SK-N-SH treated with all-trans-retinoic acid at 6 μM for 48 hours (cell line): ENCODE data around the gene UGGT2.
A peak's percentile ranks its signal among the peaks of the same experiment; 100 is the strongest.

ENCODE experiments used
- ATAC-seq: fragments of 200-7000 bp; cut with Tn5 transposase; 3 replicates; pipeline ENCODE4 v1.9.1; 2020; ENCODE audit warnings: mild to moderate bottlenecking, moderate library complexity
- ARNTL ChIP-seq: fragments of 450-650 bp; formaldehyde crosslinking; IDR thresholded peaks from 2 replicates; pipeline ENCODE4 v1.5.0; 2020; ENCODE audit warnings: low read depth, mild to moderate bottlenecking, moderate library complexity, borderline replicate concordance
- BACH2 ChIP-seq: fragments of 250-450 bp; sonication (Bioruptor Pico); IDR thresholded peaks from 2 replicates; pipeline ENCODE4 v1.9.0; 2021; ENCODE audit warnings: mild to moderate bottlenecking, borderline replicate concordance
- CREB5 ChIP-seq: fragments of 250-450 bp; sonication (Bioruptor Pico); IDR thresholded peaks from 2 replicates; pipeline ENCODE4 v1.5.1; 2020; ENCODE audit warnings: low read depth, mild to moderate bottlenecking, moderate library complexity
- CSDC2 ChIP-seq: fragments of 250-450 bp; sonication (Bioruptor Pico); IDR thresholded peaks from 2 replicates; pipeline ENCODE4 v1.5.0; 2020; ENCODE audit warnings: mild to moderate bottlenecking, moderate library complexity
- ESRRG ChIP-seq: fragments of 250-450 bp; sonication (Bioruptor Pico); IDR thresholded peaks from 2 replicates; pipeline ENCODE4 v1.6.1; 2021; ENCODE audit warnings: mild to moderate bottlenecking
- GLIS3 ChIP-seq: fragments of 250-450 bp; sonication (Bioruptor Pico); IDR thresholded peaks from 2 replicates; pipeline ENCODE4 v1.5.0; 2020; ENCODE audit warnings: mild to moderate bottlenecking, moderate library complexity
- ISL1 ChIP-seq: fragments of 250-450 bp; sonication (Bioruptor Pico); IDR thresholded peaks from 2 replicates; pipeline ENCODE4 v2.1.2; 2022; ENCODE audit warnings: mild to moderate bottlenecking, moderate library complexity
- OSR1 ChIP-seq: fragments of 250-450 bp; sonication (Bioruptor Pico); IDR thresholded peaks from 2 replicates; pipeline ENCODE4 v1.8.0; 2022; ENCODE audit warnings: moderate library complexity, mild to moderate bottlenecking, inconsistent platforms
- POU6F1 ChIP-seq: fragments of 250-450 bp; sonication (Bioruptor Pico); IDR thresholded peaks from 2 replicates; pipeline ENCODE4 v1.8.0; 2021; ENCODE audit warnings: low read depth, mild to moderate bottlenecking, moderate library complexity, borderline replicate concordance
- PPARA ChIP-seq: fragments of 250-450 bp; sonication (Bioruptor Pico); IDR thresholded peaks from 2 replicates; pipeline ENCODE4 v1.5.0; 2020; ENCODE audit warnings: mild to moderate bottlenecking, borderline replicate concordance
- RARB ChIP-seq: fragments of 250-450 bp; sonication (Bioruptor Pico); IDR thresholded peaks from 2 replicates; pipeline ENCODE4 v1.8.0; 2021; ENCODE audit warnings: mild to moderate bottlenecking, moderate library complexity
- TCF4 ChIP-seq: fragments of 250-450 bp; sonication (Bioruptor Pico); IDR thresholded peaks from 2 replicates; pipeline ENCODE4 v1.8.0; 2021; ENCODE audit warnings: mild to moderate bottlenecking, moderate library complexity, borderline replicate concordance
- TOX ChIP-seq: fragments of 250-450 bp; sonication (Bioruptor Pico); IDR thresholded peaks from 2 replicates; pipeline ENCODE4 v1.8.0; 2021; ENCODE audit warnings: mild to moderate bottlenecking, moderate library complexity, borderline replicate concordance
- ZC3H10 ChIP-seq: fragments of 250-450 bp; sonication (Bioruptor Pico); IDR thresholded peaks from 2 replicates; pipeline ENCODE4 v1.5.1; 2021; ENCODE audit warnings: mild to moderate bottlenecking, moderate library complexity
- ZFP3 ChIP-seq: fragments of 250-450 bp; sonication (Bioruptor Pico); IDR thresholded peaks from 2 replicates; pipeline ENCODE4 v1.5.0; 2020; ENCODE audit warnings: mild to moderate bottlenecking, moderate library complexity
- ZFP30 ChIP-seq: fragments of 450-650 bp; formaldehyde crosslinking; IDR thresholded peaks from 2 replicates; pipeline ENCODE4 v1.5.0; 2022; ENCODE audit warnings: mild to moderate bottlenecking, moderate library complexity
- ZNF565 ChIP-seq: fragments of 450-650 bp; formaldehyde crosslinking; conservative IDR thresholded peaks from 2 replicates; pipeline ENCODE4 v1.5.0; 2020; ENCODE audit warnings: low read depth, mild to moderate bottlenecking, moderate library complexity
- ZNF70 ChIP-seq: fragments of 450-650 bp; formaldehyde crosslinking; IDR thresholded peaks from 2 replicates; pipeline ENCODE4 v1.5.0; 2020; ENCODE audit warnings: mild to moderate bottlenecking, moderate library complexity
- ZNF8 ChIP-seq: fragments of 450-650 bp; formaldehyde crosslinking; IDR thresholded peaks from 2 replicates; pipeline ENCODE4 v1.5.0; 2020; ENCODE audit warnings: mild to moderate bottlenecking, moderate library complexity
- TF ChIP-seq, protein P1 (sequence below): fragments of 250-450 bp; sonication (Bioruptor Pico); IDR thresholded peaks from 2 replicates; pipeline ENCODE4 v1.5.0; 2020; ENCODE audit warnings: mild to moderate bottlenecking, moderate library complexity
- TF ChIP-seq, protein P2 (sequence below): fragments of 250-450 bp; sonication (Bioruptor Pico); IDR thresholded peaks from 2 replicates; pipeline ENCODE4 v1.5.1; 2021; ENCODE audit warnings: mild to moderate bottlenecking, moderate library complexity

UGGT2 gene

GRCh38 chr13:96018135-96018534, 35.1 kb downstream of the UGGT2 start:
- no peak for ATAC-seq
- TF ChIP-seq OSR1 (CRISPR knock-in tag) (no peak), ZFP3 (CRISPR knock-in tag) (no peak), ARNTL (CRISPR knock-in tag) (no peak), ZC3H10 (CRISPR knock-in tag) (no peak)

DNA sequence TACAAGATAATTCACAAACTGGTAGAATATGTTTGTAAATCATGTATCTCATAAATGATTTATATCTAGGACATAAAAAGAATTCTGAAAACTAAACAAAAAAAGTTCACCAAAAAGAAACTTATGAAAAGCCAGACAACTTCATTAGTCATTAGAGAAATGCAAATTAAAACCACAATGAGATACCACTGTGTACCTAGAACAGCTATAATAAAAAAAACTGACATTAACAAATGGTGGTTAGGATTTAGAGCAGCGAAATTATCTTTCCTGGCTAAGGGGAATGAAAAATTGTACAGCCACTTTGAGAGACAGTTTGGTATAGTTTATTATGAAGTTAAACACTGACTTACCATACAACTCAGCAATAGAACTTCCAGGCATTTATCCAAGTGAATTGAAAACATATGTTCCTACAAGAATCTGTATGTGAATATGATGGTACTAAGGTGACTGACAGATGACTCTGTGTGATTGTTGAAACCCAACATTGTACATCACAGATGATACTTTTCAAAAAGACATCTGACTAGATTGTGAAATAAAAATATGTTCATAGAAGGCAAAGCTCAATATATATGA, 41.8 kb downstream of the UGGT2 start:
- ATAC-seq = peak; percentile 82
- no peak for TF ChIP-seq BACH2 (CRISPR knock-in tag)
- 0 out of 2 replicates have a peak, but pooled peaks have one; percentile 30 for TF ChIP-seq TCF4 (CRISPR knock-in tag)
- TF ChIP-seq RARB (CRISPR knock-in tag) = no peak
- TF ChIP-seq, all 23 proteins: peak for 1

- TF ChIP-seq OSR1 (CRISPR knock-in tag) (no peak), CREB5 (CRISPR knock-in tag) (no peak), CSDC2 (CRISPR knock-in tag) (no peak), POU6F1 (CRISPR knock-in tag) (no peak), GLIS3 (no peak), ZFP3 (CRISPR knock-in tag) (no peak), TOX (CRISPR knock-in tag) (no peak), PPARA (CRISPR knock-in tag) (no peak), ZNF8 (no peak), ISL1 (CRISPR knock-in tag) (no peak), ESRRG (no peak), BACH2 (CRISPR knock-in tag) (no peak)
- TF ChIP-seq, protein P1, sequence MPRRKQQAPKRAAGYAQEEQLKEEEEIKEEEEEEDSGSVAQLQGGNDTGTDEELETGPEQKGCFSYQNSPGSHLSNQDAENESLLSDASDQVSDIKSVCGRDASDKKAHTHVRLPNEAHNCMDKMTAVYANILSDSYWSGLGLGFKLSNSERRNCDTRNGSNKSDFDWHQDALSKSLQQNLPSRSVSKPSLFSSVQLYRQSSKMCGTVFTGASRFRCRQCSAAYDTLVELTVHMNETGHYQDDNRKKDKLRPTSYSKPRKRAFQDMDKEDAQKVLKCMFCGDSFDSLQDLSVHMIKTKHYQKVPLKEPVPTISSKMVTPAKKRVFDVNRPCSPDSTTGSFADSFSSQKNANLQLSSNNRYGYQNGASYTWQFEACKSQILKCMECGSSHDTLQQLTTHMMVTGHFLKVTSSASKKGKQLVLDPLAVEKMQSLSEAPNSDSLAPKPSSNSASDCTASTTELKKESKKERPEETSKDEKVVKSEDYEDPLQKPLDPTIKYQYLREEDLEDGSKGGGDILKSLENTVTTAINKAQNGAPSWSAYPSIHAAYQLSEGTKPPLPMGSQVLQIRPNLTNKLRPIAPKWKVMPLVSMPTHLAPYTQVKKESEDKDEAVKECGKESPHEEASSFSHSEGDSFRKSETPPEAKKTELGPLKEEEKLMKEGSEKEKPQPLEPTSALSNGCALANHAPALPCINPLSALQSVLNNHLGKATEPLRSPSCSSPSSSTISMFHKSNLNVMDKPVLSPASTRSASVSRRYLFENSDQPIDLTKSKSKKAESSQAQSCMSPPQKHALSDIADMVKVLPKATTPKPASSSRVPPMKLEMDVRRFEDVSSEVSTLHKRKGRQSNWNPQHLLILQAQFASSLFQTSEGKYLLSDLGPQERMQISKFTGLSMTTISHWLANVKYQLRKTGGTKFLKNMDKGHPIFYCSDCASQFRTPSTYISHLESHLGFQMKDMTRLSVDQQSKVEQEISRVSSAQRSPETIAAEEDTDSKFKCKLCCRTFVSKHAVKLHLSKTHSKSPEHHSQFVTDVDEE (CRISPR knock-in tag) = no peak
- 0 out of 3 replicates have a peak, but pooled peaks have one; percentile 37 for ATAC-seq
These were observed 49.9 kb downstream of the UGGT2 start for GRCh38 chr13:96003304-96003703.

GRCh38 chr13:96002322-96003131, 50.7 kb downstream of the UGGT2 start:
- ATAC-seq = no peak
- no peak for TF ChIP-seq OSR1 (CRISPR knock-in tag)
- TF ChIP-seq ZNF70 (CRISPR knock-in tag) = no peak
- TF ChIP-seq ISL1 (CRISPR knock-in tag) = no peak
- TF ChIP-seq POU6F1 (CRISPR knock-in tag) = no peak
- TF ChIP-seq, protein P1 (CRISPR knock-in tag) = no peak
- TF ChIP-seq ZFP3 (CRISPR knock-in tag) = no peak
- TF ChIP-seq, protein P2, sequence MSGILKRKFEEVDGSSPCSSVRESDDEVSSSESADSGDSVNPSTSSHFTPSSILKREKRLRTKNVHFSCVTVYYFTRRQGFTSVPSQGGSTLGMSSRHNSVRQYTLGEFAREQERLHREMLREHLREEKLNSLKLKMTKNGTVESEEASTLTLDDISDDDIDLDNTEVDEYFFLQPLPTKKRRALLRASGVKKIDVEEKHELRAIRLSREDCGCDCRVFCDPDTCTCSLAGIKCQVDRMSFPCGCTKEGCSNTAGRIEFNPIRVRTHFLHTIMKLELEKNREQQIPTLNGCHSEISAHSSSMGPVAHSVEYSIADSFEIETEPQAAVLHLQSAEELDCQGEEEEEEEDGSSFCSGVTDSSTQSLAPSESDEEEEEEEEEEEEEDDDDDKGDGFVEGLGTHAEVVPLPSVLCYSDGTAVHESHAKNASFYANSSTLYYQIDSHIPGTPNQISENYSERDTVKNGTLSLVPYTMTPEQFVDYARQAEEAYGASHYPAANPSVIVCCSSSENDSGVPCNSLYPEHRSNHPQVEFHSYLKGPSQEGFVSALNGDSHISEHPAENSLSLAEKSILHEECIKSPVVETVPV (CRISPR knock-in tag) = no peak
- no peak for TF ChIP-seq ZNF565 (CRISPR knock-in tag)
- no peak for TF ChIP-seq ZFP30 (CRISPR knock-in tag)
- no peak for TF ChIP-seq GLIS3
- no peak for TF ChIP-seq ESRRG
- TF ChIP-seq ZC3H10 (CRISPR knock-in tag) = no peak
- no peak for TF ChIP-seq RARB (CRISPR knock-in tag)
- no peak for TF ChIP-seq TCF4 (CRISPR knock-in tag)
- no peak for TF ChIP-seq TOX (CRISPR knock-in tag)
- TF ChIP-seq CSDC2 (CRISPR knock-in tag) = no peak
